Measurements from ENCODE around the gene STK31. TPM values are rescaled to one million over a fixed set of nuclear protein-coding genes. Genes with fewer than 3 reads are reported as not detected.
"Not testable (repeated sequence)": the region's sequence is repeated elsewhere in the genome, so short reads cannot be mapped to it uniquely, and the experiment has no call there.

Gene STK31
- polyA plus RNA-seq, 1 donor (not counting 4 experiments of a cell fraction or from before 2014, with no cell fraction given): 0.01 TPM

GRCh38 chr7:23717788-23718187 is 7.8 kb downstream of the STK31 start:
- H3K27me3 ChIP-seq (ENCODE audit: control insufficient read depth, extremely low read depth, insufficient read depth, low read length): no peaks in the 10 kb centered on the region
- no peaks in the 10 kb centered on the region for H4K20me1 ChIP-seq (ENCODE audit: control insufficient read depth, extremely low read depth, insufficient read depth, low read length)
- no peak overlapping the region for H3K4me2 ChIP-seq (ENCODE audit: control insufficient read depth, extremely low read depth, insufficient read depth, low read depth, low read length)
- peaks cover 14% of the 10 kb centered on the region for H3K4me1 ChIP-seq (ENCODE audit: control insufficient read depth, extremely low read depth, insufficient read depth, low read length)
- no peak for TF ChIP-seq EZH2 (IDR thresholded peaks at IDR 0.05; ENCODE audit: low read length)
- TF ChIP-seq CTCF (optimal IDR thresholded peaks at IDR 0.05 in 1 of 3, IDR thresholded peaks at IDR 0.05 in 1 of 3, conservative IDR thresholded peaks at IDR 0.05 in 1 of 3; ENCODE audit: extremely low read depth in 1 of 3, insufficient read depth in 2 of 3, low read length in 3 of 3): no peak
- no peak overlapping the region for H2AFZ ChIP-seq (ENCODE audit: control insufficient read depth, low read length)
- dilution Hi-C loops (cut with MboI; ENCODE audit: extremely low pct_ligation_motif_present, low sequenced_read_pairs): no loop called here
- no peak overlapping the region for H3K27ac ChIP-seq (ENCODE audit: control insufficient read depth, insufficient read depth, low read length)
- H3K9me3 ChIP-seq (ENCODE audit: control insufficient read depth, low read depth, low read length): no peaks in the 10 kb centered on the region
- H3K36me3 ChIP-seq (ENCODE audit: control insufficient read depth in 2 of 2, extremely low read depth in 1 of 2, insufficient read depth in 2 of 2, low read length in 2 of 2): no peaks in the 10 kb centered on the region
- no peak overlapping the region for H3K4me3 ChIP-seq (ENCODE audit: control insufficient read depth in 2 of 3, extremely low read depth in 1 of 3, insufficient read depth in 2 of 3, low read depth in 1 of 3, low read length in 3 of 3)
- DNase-seq (ENCODE audit: low read depth, low spot score): no peak
- H3K9ac ChIP-seq (ENCODE audit: control insufficient read depth, extremely low read depth, insufficient read depth, low read length): no peak overlapping the region
- no peak for FAIRE-seq
- no peaks in the 10 kb centered on the region for H3K9me1 ChIP-seq (ENCODE audit: control insufficient read depth, extremely low read depth, insufficient read depth, low read length)
- no peaks in the 10 kb centered on the region for H3K79me2 ChIP-seq (ENCODE audit: control insufficient read depth, insufficient read depth, low read length)

GRCh38 chr7:23721456-23721855 is 11.4 kb downstream of the STK31 start:
- H4K20me1 ChIP-seq (ENCODE audit: control insufficient read depth, extremely low read depth, insufficient read depth, low read length): no peaks in the 10 kb centered on the region
- TF ChIP-seq EZH2 (IDR thresholded peaks at IDR 0.05; ENCODE audit: low read length) (no peak), CTCF (optimal IDR thresholded peaks at IDR 0.05 in 1 of 3, IDR thresholded peaks at IDR 0.05 in 1 of 3, conservative IDR thresholded peaks at IDR 0.05 in 1 of 3; ENCODE audit: extremely low read depth in 1 of 3, insufficient read depth in 2 of 3, low read length in 3 of 3) (no peak)
- H3K79me2 ChIP-seq (ENCODE audit: control insufficient read depth, insufficient read depth, low read length): no peaks in the 10 kb centered on the region
- H3K27me3 ChIP-seq (ENCODE audit: control insufficient read depth, extremely low read depth, insufficient read depth, low read length): no peaks in the 10 kb centered on the region
- H3K36me3 ChIP-seq (ENCODE audit: control insufficient read depth in 2 of 2, extremely low read depth in 1 of 2, insufficient read depth in 2 of 2, low read length in 2 of 2): no peaks in the 10 kb centered on the region
- H3K4me1 ChIP-seq (ENCODE audit: control insufficient read depth, extremely low read depth, insufficient read depth, low read length): no peaks in the 10 kb centered on the region
- no peaks in the 10 kb centered on the region for H3K9me3 ChIP-seq (ENCODE audit: control insufficient read depth, low read depth, low read length)
- no peak overlapping the region for H3K27ac ChIP-seq (ENCODE audit: control insufficient read depth, insufficient read depth, low read length)
- FAIRE-seq (no peak), DNase-seq (ENCODE audit: low read depth, low spot score) (no peak)
- no peak overlapping the region for H3K9ac ChIP-seq (ENCODE audit: control insufficient read depth, extremely low read depth, insufficient read depth, low read length)
- dilution Hi-C loops (cut with MboI; ENCODE audit: extremely low pct_ligation_motif_present, low sequenced_read_pairs): no loop called here
- no peaks in the 10 kb centered on the region for H3K9me1 ChIP-seq (ENCODE audit: control insufficient read depth, extremely low read depth, insufficient read depth, low read length)
- no peak overlapping the region for H3K4me3 ChIP-seq (ENCODE audit: control insufficient read depth in 2 of 3, extremely low read depth in 1 of 3, insufficient read depth in 2 of 3, low read depth in 1 of 3, low read length in 3 of 3)
- H3K4me2 ChIP-seq (ENCODE audit: control insufficient read depth, extremely low read depth, insufficient read depth, low read depth, low read length): no peak overlapping the region
- H2AFZ ChIP-seq (ENCODE audit: control insufficient read depth, low read length): no peak overlapping the region

- H3K9me1 ChIP-seq (ENCODE audit: control insufficient read depth, extremely low read depth, insufficient read depth, low read length); H3K27ac ChIP-seq (ENCODE audit: control insufficient read depth, insufficient read depth, low read length); H3K79me2 ChIP-seq (ENCODE audit: control insufficient read depth, insufficient read depth, low read length); H3K4me2 ChIP-seq (ENCODE audit: control insufficient read depth, extremely low read depth, insufficient read depth, low read depth, low read length); H3K9ac ChIP-seq (ENCODE audit: control insufficient read depth, extremely low read depth, insufficient read depth, low read length); H4K20me1 ChIP-seq (ENCODE audit: control insufficient read depth, extremely low read depth, insufficient read depth, low read length); H3K4me3 ChIP-seq (ENCODE audit: control insufficient read depth in 2 of 3, extremely low read depth in 1 of 3, insufficient read depth in 2 of 3, low read depth in 1 of 3, low read length in 3 of 3); dilution Hi-C loops (cut with MboI; ENCODE audit: extremely low pct_ligation_motif_present, low sequenced_read_pairs); H3K36me3 ChIP-seq (ENCODE audit: control insufficient read depth in 2 of 2, extremely low read depth in 1 of 2, insufficient read depth in 2 of 2, low read length in 2 of 2); H3K9me3 ChIP-seq (ENCODE audit: control insufficient read depth, low read depth, low read length); DNase-seq (ENCODE audit: low read depth, low spot score); H3K27me3 ChIP-seq (ENCODE audit: control insufficient read depth, extremely low read depth, insufficient read depth, low read length); H2AFZ ChIP-seq (ENCODE audit: control insufficient read depth, low read length); H3K4me1 ChIP-seq (ENCODE audit: control insufficient read depth, extremely low read depth, insufficient read depth, low read length); FAIRE-seq: not testable (repeated sequence)
Observed at GRCh38 chr7:23722587-23723216, 12.7 kb downstream of the STK31 start.

- dilution Hi-C loops (cut with MboI; ENCODE audit: extremely low pct_ligation_motif_present, low sequenced_read_pairs); H3K4me2 ChIP-seq (ENCODE audit: control insufficient read depth, extremely low read depth, insufficient read depth, low read depth, low read length); H3K9me3 ChIP-seq (ENCODE audit: control insufficient read depth, low read depth, low read length); H3K27ac ChIP-seq (ENCODE audit: control insufficient read depth, insufficient read depth, low read length); H4K20me1 ChIP-seq (ENCODE audit: control insufficient read depth, extremely low read depth, insufficient read depth, low read length); H3K4me1 ChIP-seq (ENCODE audit: control insufficient read depth, extremely low read depth, insufficient read depth, low read length); H2AFZ ChIP-seq (ENCODE audit: control insufficient read depth, low read length); DNase-seq (ENCODE audit: low read depth, low spot score); H3K9ac ChIP-seq (ENCODE audit: control insufficient read depth, extremely low read depth, insufficient read depth, low read length); FAIRE-seq; H3K36me3 ChIP-seq (ENCODE audit: control insufficient read depth in 2 of 2, extremely low read depth in 1 of 2, insufficient read depth in 2 of 2, low read length in 2 of 2); H3K4me3 ChIP-seq (ENCODE audit: control insufficient read depth in 2 of 3, extremely low read depth in 1 of 3, insufficient read depth in 2 of 3, low read depth in 1 of 3, low read length in 3 of 3); H3K79me2 ChIP-seq (ENCODE audit: control insufficient read depth, insufficient read depth, low read length); H3K27me3 ChIP-seq (ENCODE audit: control insufficient read depth, extremely low read depth, insufficient read depth, low read length); H3K9me1 ChIP-seq (ENCODE audit: control insufficient read depth, extremely low read depth, insufficient read depth, low read length): not testable (repeated sequence)
Observed at GRCh38 chr7:23724113-23724512, 14.1 kb downstream of the STK31 start.
